H1 (cell line): ENCODE results near the gene OLR1. TPM values are rescaled to one million over a fixed set of nuclear protein-coding genes. Genes with fewer than 3 reads are reported as not detected.
A peak's percentile ranks its signal among the peaks of the same experiment; 100 is the strongest.

Experiments
- CTCF ChIA-PET: fragments of 300-600 bp; sonication (Branson Sonifier 250); formaldehyde crosslinking; loops from one replicate; lab custom pipeline; 2021; ENCODE audit not compliant: partially characterized antibody; lab: Charles Lee
- POLR2A ChIA-PET: fragments of 300-600 bp; sonication (Branson Sonifier 250); formaldehyde crosslinking; loops from one replicate; lab custom pipeline; 2021; ENCODE audit warnings: inconsistent platforms; ENCODE audit not compliant: partially characterized antibody; lab: Charles Lee
- DNase-seq, 2 experiments: peaks; one replicate each; pipeline versions ENCODE4 v3.0.0 to v3.0.0-alpha.2; 2010 to 2022; ENCODE audit warnings: low spot score in 2 of 2, low read depth in 1 of 2, mixed read lengths in 1 of 2
- FAIRE-seq: peaks from 2 replicates; lab custom pipeline; 2011; peaks lifted over from hg19 to GRCh38; lab: Jason Lieb, UNC
- H2AFZ ChIP-seq: 2 replicates; pipeline ENCODE4 v1.8.1; 2012; ENCODE audit warnings: low read length, inconsistent platforms
- H2AK5ac ChIP-seq: 2 replicates; pipeline ENCODE4 v1.6.1; 2013; ENCODE audit warnings: low read depth, low read length
- H2BK120ac ChIP-seq: replicated peaks from 2 replicates; pipeline ENCODE3; 2013; ENCODE audit warnings: low read depth, low read length, inconsistent platforms
- H2BK12ac ChIP-seq: 2 replicates; pipeline ENCODE4 v1.6.1; 2013; ENCODE audit warnings: low read depth, low read length
- H2BK15ac ChIP-seq: 2 replicates; pipeline ENCODE4 v1.6.1; 2013; ENCODE audit warnings: low read length
- H2BK20ac ChIP-seq: 2 replicates; pipeline ENCODE4 v1.6.1; 2013; ENCODE audit warnings: low read length
- H2BK5ac ChIP-seq: 2 replicates; pipeline ENCODE4 v1.6.1; 2013; ENCODE audit warnings: low read depth, low read length
- H3K14ac ChIP-seq: 2 replicates; pipeline ENCODE4 v1.6.1; 2013; ENCODE audit warnings: inconsistent platforms; ENCODE audit not compliant: insufficient read length
- H3K18ac ChIP-seq: 2 replicates; pipeline ENCODE4 v1.6.1; 2013; ENCODE audit warnings: low read length; ENCODE audit errors: extremely low read depth
- H3K23ac ChIP-seq: 2 replicates; pipeline ENCODE4 v1.6.1; 2013; ENCODE audit warnings: inconsistent platforms; ENCODE audit not compliant: insufficient read length
- H3K23me2 ChIP-seq: 2 replicates; pipeline ENCODE4 v1.6.1; 2013; ENCODE audit warnings: low read depth, low read length
- H3K27ac ChIP-seq: 2 replicates; pipeline ENCODE4 v1.6.1; 2011; ENCODE audit warnings: low read depth, low read length, inconsistent platforms
- H3K27me3 ChIP-seq, 4 experiments: replicated peaks in 1 of 4; 1 replicate in 1 of 4; 2 replicates in 3 of 4; pipeline versions ENCODE4 v1.6.1 to v1.8.1; 2011 to 2013; ENCODE audit warnings: low read length in 3 of 4, mild to moderate bottlenecking in 3 of 4, inconsistent platforms in 2 of 4, mixed read lengths in 2 of 4, moderate library complexity in 1 of 4; ENCODE audit not compliant: control insufficient read depth in 3 of 4, insufficient read depth in 3 of 4; ENCODE audit errors: extremely low read depth in 1 of 4
- H3K36me3 ChIP-seq, 4 experiments: 2 replicates each; pipeline versions ENCODE4 v1.6.1 to v1.8.1; 2011 to 2013; ENCODE audit warnings: mild to moderate bottlenecking in 4 of 4, low read length in 3 of 4, moderate library complexity in 2 of 4, control low read depth in 1 of 4, inconsistent platforms in 1 of 4; ENCODE audit not compliant: insufficient read depth in 4 of 4, control insufficient read depth in 2 of 4
- H3K4ac ChIP-seq: replicated peaks from 2 replicates; pipeline ENCODE3; 2013; ENCODE audit warnings: low read length, low read depth, mixed read lengths, inconsistent platforms; ENCODE audit not compliant: insufficient read length
- H3K4me1 ChIP-seq, 4 experiments: replicated peaks in 1 of 4; 1 replicate in 1 of 4; 2 replicates in 3 of 4; pipeline versions ENCODE4 v1.6.1 to v1.8.1; 2011 to 2013; ENCODE audit warnings: low read length in 3 of 4, inconsistent platforms in 2 of 4, mixed read lengths in 1 of 4; ENCODE audit not compliant: insufficient read depth in 4 of 4, control insufficient read depth in 3 of 4
- H3K4me2 ChIP-seq, 2 experiments: 2 replicates each; pipeline versions ENCODE4 v1.6.1 to v1.8.1; 2011 to 2013; ENCODE audit warnings: low read depth in 2 of 2, low read length in 2 of 2, control low read depth in 1 of 2, inconsistent platforms in 1 of 2, mild to moderate bottlenecking in 1 of 2; ENCODE audit not compliant: insufficient read depth in 1 of 2
- H3K4me3 ChIP-seq, 4 experiments: fragments of 200-600, 300-600 bp in 1 of 4; sonication (generic), shearing (Covaris generic), sonication (Bioruptor Twin) in 1 of 4; 2 replicates each; pipeline versions ENCODE4 v1.5.1 to v1.8.1; 2011 to 2016; ENCODE audit warnings: low read length in 4 of 4, low read depth in 3 of 4, control low read depth in 2 of 4, inconsistent platforms in 2 of 4, mild to moderate bottlenecking in 2 of 4, mixed read lengths in 1 of 4, moderate library complexity in 1 of 4; ENCODE audit not compliant: insufficient read depth in 2 of 4; ENCODE audit errors: extremely low read depth in 1 of 4
- H3K56ac ChIP-seq: replicated peaks from 2 replicates; pipeline ENCODE3; 2013; ENCODE audit warnings: low read depth, mild to moderate bottlenecking, mixed read lengths, low read length, inconsistent platforms; ENCODE audit not compliant: insufficient read length
- H3K79me1 ChIP-seq: 2 replicates; pipeline ENCODE4 v1.6.1; 2013; ENCODE audit warnings: low read depth, low read length, control low read depth
- H3K79me2 ChIP-seq, 2 experiments: 2 replicates each; pipeline versions ENCODE4 v1.6.1 to v1.8.1; 2012 to 2013; ENCODE audit warnings: low read length in 2 of 2, mild to moderate bottlenecking in 2 of 2, inconsistent platforms in 1 of 2; ENCODE audit not compliant: insufficient read depth in 2 of 2, control insufficient read depth in 1 of 2
- H3K9ac ChIP-seq, 4 experiments: replicated peaks in 1 of 4; 1 replicate in 1 of 4; 2 replicates in 3 of 4; pipeline versions ENCODE4 v1.6.1 to v1.8.1; 2011 to 2013; ENCODE audit warnings: low read depth in 3 of 4, low read length in 3 of 4, control low read depth in 2 of 4, mild to moderate bottlenecking in 2 of 4, moderate library complexity in 2 of 4, inconsistent platforms in 1 of 4; ENCODE audit errors: extremely low read depth in 1 of 4
- H3K9me3 ChIP-seq, 2 experiments: 2 replicates each; pipeline versions ENCODE4 v1.6.1 to v1.8.1; 2012 to 2013; ENCODE audit warnings: mild to moderate bottlenecking in 2 of 2, moderate library complexity in 2 of 2, control low read depth in 1 of 2, inconsistent platforms in 1 of 2, low read depth in 1 of 2, low read length in 1 of 2, mixed read lengths in 1 of 2; ENCODE audit not compliant: insufficient read depth in 2 of 2
- H4K20me1 ChIP-seq, 2 experiments: replicated peaks in 1 of 2; 2 replicates each; pipeline versions ENCODE3 to v1.8.1; 2011 to 2013; ENCODE audit warnings: inconsistent platforms in 2 of 2, low read length in 2 of 2, mild to moderate bottlenecking in 1 of 2; ENCODE audit not compliant: insufficient read depth in 2 of 2, control insufficient read depth in 1 of 2
- H4K5ac ChIP-seq: 2 replicates; pipeline ENCODE4 v1.6.1; 2013; ENCODE audit warnings: low read length, low read depth, mixed read lengths, inconsistent platforms; ENCODE audit not compliant: insufficient read length
- H4K8ac ChIP-seq: 2 replicates; pipeline ENCODE4 v1.8.0; 2013; ENCODE audit warnings: mild to moderate bottlenecking, moderate library complexity, low read length, inconsistent platforms; ENCODE audit not compliant: insufficient read depth; ENCODE audit errors: extremely low read depth
- H4K91ac ChIP-seq: replicated peaks from 2 replicates; pipeline ENCODE3; 2013; ENCODE audit warnings: low read length, mixed read lengths, inconsistent platforms; ENCODE audit not compliant: insufficient read length
- CTCF ChIP-seq, 3 experiments: IDR thresholded peaks; 1 replicate in 2 of 3; 2 replicates in 1 of 3; pipeline versions ENCODE4 v1.5.1 to v1.6.1; 2011; ENCODE audit warnings: low read length in 3 of 3, mild to moderate bottlenecking in 3 of 3, inconsistent platforms in 2 of 3, low read depth in 1 of 3, moderate library complexity in 1 of 3; ENCODE audit not compliant: insufficient read depth in 1 of 3; ENCODE audit errors: control extremely low read depth in 1 of 3
- RAD21 ChIP-seq, 2 experiments: IDR thresholded peaks in 1 of 2; conservative IDR thresholded peaks in 1 of 2; 2 replicates each; pipeline ENCODE4 v1.6.1; 2011; ENCODE audit warnings: low read depth in 2 of 2, low read length in 2 of 2, improper control_type of control experiment in 1 of 2, inconsistent platforms in 1 of 2, mild to moderate bottlenecking in 1 of 2, moderate library complexity in 1 of 2
- SRF ChIP-seq: IDR thresholded peaks from 2 replicates; pipeline ENCODE4 v1.6.1; 2011; ENCODE audit warnings: mild to moderate bottlenecking, low read depth, low read length, moderate library complexity
- WGBS, 2 experiments: shearing (Covaris generic) in 1 of 2; methylation state at CpG; one replicate each; pipeline versions ENCODE4 v1.1.6 to v1.1.7; 2013 to 2015; ENCODE audit warnings: low lambda C conversion rate in 2 of 2, mixed read lengths in 2 of 2, inconsistent platforms in 1 of 2, low coverage in 1 of 2, missing lambda C conversion rate in 1 of 2; ENCODE audit not compliant: insufficient replicate concordance in 2 of 2, insufficient coverage in 1 of 2, insufficient read length in 1 of 2; ENCODE audit errors: extremely low coverage in 1 of 2, missing lambda C conversion rate in 1 of 2; 5-methylcytosine and 5-hydroxymethylcytosine counted together
- polyA plus RNA-seq, 7 experiments: library from polyadenylated mRNA; depleted of rRNA in 3 of 7; stranded (reverse) in 5 of 7; unstranded in 2 of 7; fragments of >200 nt in 5 of 7; fragments of 200-250 nt in 2 of 7; gene quantifications; 1 replicate in 5 of 7; 2 replicates in 1 of 7; 4 replicates in 1 of 7; pipeline versions ENCODE4 v1.2.1 to v1.2.3, GENCODE V29; 2011 to 2013; ENCODE audit warnings: missing spikeins in 2 of 7, mixed read lengths in 2 of 7
- total RNA-seq: library from RNA; stranded (reverse); fragmentation: NEBNext Ultra II Directional; extraction: Animal tissue kit (Norgen Biotek cat#: 25700); gene quantifications from 2 replicates; pipeline ENCODE4 v1.2.1, GENCODE V29; 2021

OLR1 gene
- total and polyA plus RNA-seq, 2 of the 8 experiments (the other 6 are each of a cell fraction or from before 2014, with no cell fraction given) = not detected

GRCh38 chr12:10190558-10191388 lies 18.8 kb upstream of the OLR1 start:
- Histone ChIP-seq H4K20me1 (no peaks in the 10 kb centered on the region), H2BK20ac (no peak overlapping the region), H4K8ac (no peak overlapping the region), H3K79me2 (no peaks in the 10 kb centered on the region), H3K4me2 (no peak overlapping the region), H2AK5ac (no peak overlapping the region), H3K23me2 (no peaks in the 10 kb centered on the region), H4K5ac (no peak overlapping the region), H3K18ac (no peak overlapping the region), H3K14ac (no peak overlapping the region), H3K4me3 (no peak overlapping the region), H2BK120ac (no peak overlapping the region), H3K4me1 (0 out of 7 replicates have a peak, but pooled peaks cover 0 to 2% (median 0%) of the 10 kb centered on the region in 4 experiments), H2BK12ac (no peak overlapping the region), H3K23ac (no peak overlapping the region), H4K91ac (no peak overlapping the region), H2AFZ (no peak overlapping the region), H3K9me3 (no peaks in the 10 kb centered on the region), H3K56ac (no peak overlapping the region), H3K9ac (no peak overlapping the region), H3K79me1 (no peaks in the 10 kb centered on the region), H3K27me3 (no peaks in the 10 kb centered on the region), H2BK5ac (no peak overlapping the region), H3K4ac (no peak overlapping the region), H3K27ac (no peak overlapping the region), H3K36me3 (no peaks in the 10 kb centered on the region), H2BK15ac (no peak overlapping the region)
- peak in 1 of 2 experiments; percentile 53 for DNase-seq
- ChIA-PET POLR2A (interaction anchor here (0.8 to 1.9 kb wide), 3 partner anchors 38 to 60 kb away, joined by 3 to 6 read pairs (median 4); no protein-coding TSS in a partner anchor), CTCF (interaction anchor here (0.8 to 3.0 kb wide), 15 partner anchors 9 to 159 kb away, joined by 3 to 36 read pairs (median 4); partner anchors contain the start of gene OLR1)
- peak; percentile 50 to 83 (median 74) for TF ChIP-seq CTCF (IDR thresholded peaks at IDR 0.05; ENCODE audit: control extremely low read depth in 1 of 3, insufficient read depth in 1 of 3, low read depth in 1 of 3, low read length in 3 of 3)
- TF ChIP-seq RAD21 (IDR thresholded peaks at IDR 0.05 in 1 of 2, conservative IDR thresholded peaks at IDR 0.05 in 1 of 2; ENCODE audit: low read depth in 2 of 2, low read length in 2 of 2) = peak; percentile 77 to 80
- TF ChIP-seq SRF = no peak
- FAIRE-seq = peak; percentile 95
- 62% methylated on average over 13 of the region's 13 CpGs; no CpG with 5 or more reads in 1 of the 2 experiments for WGBS, 2 experiments
